Measurements from ENCODE around the gene KLHL8.

KLHL8 gene

DNA sequence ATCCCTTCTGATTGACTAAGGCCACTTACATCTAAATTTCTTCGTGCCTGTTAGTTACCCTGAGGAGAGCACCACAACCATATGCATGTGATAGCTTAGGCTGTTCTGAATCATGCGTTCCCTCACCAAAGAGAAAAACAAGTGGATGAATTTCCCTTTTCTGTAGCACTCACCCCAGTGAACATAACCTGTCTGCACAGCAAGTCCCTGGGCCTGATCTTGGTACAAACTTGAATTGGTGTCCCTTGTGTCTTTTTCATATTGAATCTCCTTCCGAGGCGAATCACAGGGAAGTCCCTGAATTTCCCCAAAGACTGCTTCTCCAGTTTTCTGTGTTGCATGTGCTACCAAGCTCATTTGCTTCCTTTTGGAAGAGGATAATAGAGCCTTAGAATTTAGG, 100.4 kb downstream of the KLHL8 start:
- DNase-seq = no peak

- DNase-seq = no peak
Measured at GRCh38 chr4:87118826-87119225, 101.6 kb downstream of the KLHL8 start.

DNA sequence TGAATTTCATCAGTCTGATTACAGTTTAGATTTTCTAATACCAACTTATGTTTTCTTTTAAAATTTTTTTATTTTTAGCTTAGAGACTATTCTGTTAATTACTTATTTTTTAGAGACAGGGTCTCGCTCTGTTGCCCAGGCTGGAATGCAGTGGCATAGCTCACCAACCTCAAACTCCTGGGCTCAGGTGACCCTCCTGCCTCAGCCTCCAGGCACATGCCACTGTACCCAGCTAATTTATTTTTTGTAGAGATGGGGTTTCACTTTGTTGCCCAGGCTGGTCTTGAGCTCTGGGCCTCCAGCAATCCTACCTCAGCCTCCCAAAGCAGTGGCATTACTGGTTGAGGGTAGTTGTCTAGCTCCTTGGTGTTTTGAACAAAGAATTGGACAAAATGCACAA, 102.0 kb downstream of the KLHL8 start:
- DNase-seq = no peak

- no peak for DNase-seq
Measured at GRCh38 chr4:87117732-87118075, 102.7 kb downstream of the KLHL8 start.

- DNase-seq = peak; percentile 10
Measured at GRCh38 chr4:87117051-87117731, 103.2 kb downstream of the KLHL8 start.

- DNase-seq = no peak
Measured at GRCh38 chr4:87116231-87116630, 104.2 kb downstream of the KLHL8 start.

- DNase-seq = no peak
Measured at GRCh38 chr4:87114245-87115062, 106.0 kb downstream of the KLHL8 start.

- DNase-seq = no peak
Measured at GRCh38 chr4:87112063-87112462, 108.4 kb downstream of the KLHL8 start.

All from NCI-H2029 treated with DMSO at 0.1 percent for 48 hours (cell line).